Adrenal gland (tissue), 12 donors: ENCODE data around the gene NUCB1. TPM values are rescaled to one million over a fixed set of nuclear protein-coding genes. Genes with fewer than 3 reads are reported as not detected.
A peak's percentile ranks its signal among the peaks of the same experiment; 100 is the strongest.

ENCODE experiments used
- DNase-seq, 7 donors: peaks; one replicate each; pipeline ENCODE4 v3.0.0-alpha.2; 2019 to 2020
- H3K27ac ChIP-seq, 5 donors: fragments of 200-600 bp; sonication (generic) in 4 of 5; 1 replicate in 3 of 5; 2 replicates in 2 of 5; pipeline versions ENCODE4 v1.5.1 to v1.8.0; 2016 to 2020; ENCODE audit warnings: mild to moderate bottlenecking in 1 of 5
- H3K27me3 ChIP-seq: fragments of 200-600 bp; 2 replicates; pipeline ENCODE4 v1.8.0; 2021
- H3K36me3 ChIP-seq, 2 donors: fragments of 200-600 bp; replicated peaks in 1 of 2; 1 replicate in 1 of 2; 2 replicates in 1 of 2; pipeline versions ENCODE4 v1.5.1 to v1.8.0; 2018 to 2022
- H3K4me1 ChIP-seq, 2 donors: fragments of 200-600 bp; replicated peaks in 1 of 2; 1 replicate in 1 of 2; 2 replicates in 1 of 2; pipeline versions ENCODE4 v1.5.1 to v1.8.0; 2018 to 2021
- H3K4me3 ChIP-seq, 4 donors: fragments of 200-600 bp; sonication (generic) in 3 of 4; one replicate each; pipeline ENCODE4 v1.5.1; 2016 to 2018
- H3K9me3 ChIP-seq, 3 donors: fragments of 200-600 bp; sonication (generic) in 1 of 3; replicated peaks in 1 of 3; 1 replicate in 2 of 3; 2 replicates in 1 of 3; pipeline versions ENCODE4 v1.5.1 to v1.8.0; 2016 to 2021
- CTCF ChIP-seq, 6 experiments: fragments of 450-650 bp in 4 of 6; fragments of 200-600 bp in 2 of 6; sonication (generic) in 1 of 6; IDR thresholded peaks; 1 replicate in 5 of 6; 2 replicates in 1 of 6; pipeline versions ENCODE4 v1.5.1 to v1.8.0; 2016 to 2021; ENCODE audit warnings: antibody characterized with exemption in 6 of 6, mild to moderate bottlenecking in 2 of 6, moderate library complexity in 1 of 6
- POLR2A ChIP-seq, 2 donors: fragments of 450-650 bp; IDR thresholded peaks; one replicate each; pipeline ENCODE4 v1.6.1; 2017; ENCODE audit warnings: antibody characterized with exemption in 2 of 2, mild to moderate bottlenecking in 2 of 2, moderate library complexity in 1 of 2
- WGBS, 4 donors: extraction: QIAGEN DNeasy Blood & Tissue Kit in 2 of 4; methylation state at CpG; one replicate each; pipeline versions ENCODE4 v1.1.5 to v1.1.7; 2013 to 2017; 5-methylcytosine and 5-hydroxymethylcytosine counted together
- intact Hi-C, 2 donors: fragments of 100-400 bp; cut with DNase I; formaldehyde crosslinking; loops; one replicate each; pipeline versions ENCODE4 v1.14.1 to v1.15.0; 2022 to 2023
- polyA plus RNA-seq, 3 donors: library from polyadenylated mRNA; stranded (reverse); fragments of 200-250 nt in 2 of 3; fragments of 350-450 nt in 1 of 3; fragmentation: Illumina TruSeq in 1 of 3; extraction: RNeasy Lipid Tissue Mini Kit (QIAGEN cat#74804) in 1 of 3; gene quantifications; one replicate each; pipeline ENCODE4 v1.2.3, GENCODE V29; 2013 to 2014
- total RNA-seq, 9 donors: library from RNA; depleted of rRNA in 4 of 9; stranded (reverse); fragments of >200 nt in 4 of 9; fragments of 120-200 nt in 1 of 9; fragmentation: NEBNext Ultra II Directional in 1 of 9; extraction: Animal tissue kit (Norgen Biotek cat#: 25700) in 1 of 9; gene quantifications; one replicate each; pipeline versions ENCODE4 v1.1.0 to v1.2.4, GENCODE V29; 2013 to 2023
- donor health status: healthy with polysubstance abuse.
- donor health status: Bipolar disorder and iron deficiency.
- donor health status: DM: yes; HTN: yes; CAD: no.
- donor health status: DM: no; HTN: no; CAD: no.
- donor health status: DM: no; HTN: no; CAD: no.
- donor health status: DM: yes; HTN: yes; CAD: no.

The NUCB1 gene
- total and polyA plus RNA-seq, 12 donors, result 98.8 to 581 (median 249) TPM

GRCh38 chr19:48950830-48951519, 50.9 kb downstream of the NUCB1 start:
- Histone ChIP-seq H3K9me3 (no peaks in the 10 kb centered on the region), H3K4me3 (no peak overlapping the region), H3K27ac (peak overlapping the region in 2 of 5 donors; percentile 8 to 24), H3K27me3 (no peaks in the 10 kb centered on the region), H3K4me1 (peaks cover 0 to 10% of the 10 kb centered on the region in 2 donors), H3K36me3 (no peaks in the 10 kb centered on the region)
- no peak for DNase-seq
- 36 to 43% (median 43%) methylated on average over 9 of the region's 9 CpGs for WGBS, 4 donors
- TF ChIP-seq CTCF (IDR thresholded peaks at IDR 0.05), result no peak
- no peak for TF ChIP-seq POLR2A (IDR thresholded peaks at IDR 0.05)
- intact Hi-C loops, result no loop called here

DNA sequence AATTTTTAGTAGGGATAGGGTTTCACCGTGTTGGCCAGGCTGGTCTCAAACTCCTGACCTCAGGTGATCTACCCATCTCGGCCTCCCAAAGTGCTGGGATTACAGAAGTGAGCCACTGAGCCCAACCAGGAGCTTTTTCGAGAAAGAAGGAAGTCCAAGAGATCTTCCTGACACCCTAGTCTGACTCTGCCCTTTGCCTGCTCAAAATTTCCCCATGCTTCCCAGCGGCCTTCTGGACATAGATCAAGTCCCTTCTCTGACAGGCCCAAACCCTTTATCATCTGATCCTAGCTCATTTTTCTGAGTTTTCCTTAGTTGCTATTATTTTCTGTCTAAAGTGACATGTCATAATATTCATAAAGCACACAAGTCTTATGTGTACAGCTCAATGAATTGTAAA, 53.0 kb downstream of the NUCB1 start:
- no peaks in the 10 kb centered on the region for H3K9me3 ChIP-seq
- no peak for DNase-seq
- H3K4me1 ChIP-seq, result peaks cover 0 to 10% of the 10 kb centered on the region in 2 donors
- WGBS, 4 donors, result 58 to 82% (median 79%) methylated on average over 4 of the region's 4 CpGs
- no peaks in the 10 kb centered on the region for H3K36me3 ChIP-seq
- H3K27ac ChIP-seq, result no peak overlapping the region
- no peaks in the 10 kb centered on the region for H3K27me3 ChIP-seq
- intact Hi-C loops, result no loop called here
- no peak overlapping the region for H3K4me3 ChIP-seq
- TF ChIP-seq POLR2A (IDR thresholded peaks at IDR 0.05) (no peak), CTCF (IDR thresholded peaks at IDR 0.05) (no peak)

GRCh38 chr19:48953990-48954594, 54.0 kb downstream of the NUCB1 start:
- H3K9me3 ChIP-seq, result no peaks in the 10 kb centered on the region
- no peaks in the 10 kb centered on the region for H3K36me3 ChIP-seq
- peak overlapping the region; percentile 3 to 87 (median 69) for H3K27ac ChIP-seq
- H3K27me3 ChIP-seq, result no peaks in the 10 kb centered on the region
- peaks cover 0 to 10% of the 10 kb centered on the region in 2 donors for H3K4me1 ChIP-seq
- no peak for DNase-seq
- intact Hi-C loops, result no loop called here
- WGBS, 4 donors, result 51 to 56% (median 53%) methylated on average over 11 of the region's 11 CpGs
- TF ChIP-seq POLR2A (IDR thresholded peaks at IDR 0.05), result no peak
- no peak for TF ChIP-seq CTCF (IDR thresholded peaks at IDR 0.05)
- peak overlapping the region in 2 of 4 donors; percentile 82 to 84 for H3K4me3 ChIP-seq

- Histone ChIP-seq H3K36me3 (no peaks in the 10 kb centered on the region), H3K9me3 (no peaks in the 10 kb centered on the region), H3K27ac (peak within 1 kb of the TSS; percentile 14 to 87 (median 69)), H3K4me1 (peaks cover 0 to 10% of the 10 kb centered on the region in 2 donors), H3K27me3 (no peaks in the 10 kb centered on the region), H3K4me3 (peak within 1 kb of the TSS; percentile 20 to 84 (median 76))
- WGBS, 4 donors, result 0 to 1% (median 0%) methylated on average over 2 to 70 of the region's 71 CpGs
- peak; percentile 97 to 99 (median 98) for DNase-seq
- TF ChIP-seq CTCF (IDR thresholded peaks at IDR 0.05), result peak in 2 of 6 experiments; percentile 18 to 26
- TF ChIP-seq POLR2A (IDR thresholded peaks at IDR 0.05), result peak; percentile 58 to 66
- intact Hi-C loops, result no loop called here
Measured at GRCh38 chr19:48954595-48955307, 54.6 kb downstream of the NUCB1 start, which contains the start of gene BAX. TSS of gene BAX (plus strand) at chr19:48954875. CDS start at chr19:48954929, 54 bp downstream.
